HepG2 (cell line): ENCODE results near the gene TAAR6.

Experiments used
- KAT8 ChIP-seq: IDR thresholded peaks from 2 replicates; pipeline ENCODE4 v1.6.1; 2016; ENCODE audit warnings: missing genetic modification reagents, missing compliant biosample characterization
- RELA ChIP-seq: sonication (generic); formaldehyde crosslinking; IDR thresholded peaks from 2 replicates; pipeline ENCODE4 v1.4.0; 2020; ENCODE audit warnings: missing genetic modification reagents
- ZBTB20 ChIP-seq: sonication (generic); formaldehyde crosslinking; IDR thresholded peaks from 2 replicates; pipeline ENCODE4 v1.8.1; 2023; ENCODE audit warnings: missing genetic modification reagents, low read depth, mild to moderate bottlenecking, borderline replicate concordance
- ZKSCAN8 ChIP-seq: IDR thresholded peaks from 2 replicates; pipeline ENCODE4 v1.6.1; 2016; ENCODE audit warnings: borderline replicate concordance, missing genetic modification reagents, missing compliant biosample characterization
- TF ChIP-seq, protein P1 (sequence below): sonication (generic); formaldehyde crosslinking; IDR thresholded peaks from 2 replicates; pipeline ENCODE4 v1.8.1; 2022; ENCODE audit warnings: low read depth, mild to moderate bottlenecking, missing genetic modification reagents
- TF ChIP-seq, protein P2 (sequence below): sonication (generic); formaldehyde crosslinking; IDR thresholded peaks from 2 replicates; pipeline ENCODE4 v1.4.0; 2020; ENCODE audit warnings: missing genetic modification reagents
- TF ChIP-seq, protein P3 (sequence below): sonication (generic); formaldehyde crosslinking; IDR thresholded peaks from 2 replicates; pipeline ENCODE4 v1.5.0; 2020; ENCODE audit warnings: mild to moderate bottlenecking, missing genetic modification reagents, moderate library complexity

DNA sequence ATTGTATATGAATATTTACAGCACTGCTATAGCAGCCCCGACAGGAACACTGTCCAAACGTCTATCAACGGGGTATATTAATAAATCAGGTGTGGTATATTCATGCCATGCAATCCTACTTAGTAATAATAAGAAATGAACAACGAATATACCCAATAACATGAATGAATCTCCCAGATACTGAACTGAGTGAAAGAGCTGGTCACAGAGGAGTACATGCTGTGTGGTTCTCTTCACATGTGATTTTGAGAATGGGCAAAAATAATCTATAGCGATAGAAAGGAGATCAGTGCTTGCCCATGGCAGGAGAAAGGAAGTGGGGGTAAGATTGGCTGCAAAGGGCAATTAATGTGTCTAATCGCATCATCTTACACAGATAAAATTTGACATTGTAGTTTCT, 3.7 kb upstream of the TAAR6 start:
- TF ChIP-seq KAT8 (CRISPR knock-in tag), result no peak
- TF ChIP-seq, protein P1, sequence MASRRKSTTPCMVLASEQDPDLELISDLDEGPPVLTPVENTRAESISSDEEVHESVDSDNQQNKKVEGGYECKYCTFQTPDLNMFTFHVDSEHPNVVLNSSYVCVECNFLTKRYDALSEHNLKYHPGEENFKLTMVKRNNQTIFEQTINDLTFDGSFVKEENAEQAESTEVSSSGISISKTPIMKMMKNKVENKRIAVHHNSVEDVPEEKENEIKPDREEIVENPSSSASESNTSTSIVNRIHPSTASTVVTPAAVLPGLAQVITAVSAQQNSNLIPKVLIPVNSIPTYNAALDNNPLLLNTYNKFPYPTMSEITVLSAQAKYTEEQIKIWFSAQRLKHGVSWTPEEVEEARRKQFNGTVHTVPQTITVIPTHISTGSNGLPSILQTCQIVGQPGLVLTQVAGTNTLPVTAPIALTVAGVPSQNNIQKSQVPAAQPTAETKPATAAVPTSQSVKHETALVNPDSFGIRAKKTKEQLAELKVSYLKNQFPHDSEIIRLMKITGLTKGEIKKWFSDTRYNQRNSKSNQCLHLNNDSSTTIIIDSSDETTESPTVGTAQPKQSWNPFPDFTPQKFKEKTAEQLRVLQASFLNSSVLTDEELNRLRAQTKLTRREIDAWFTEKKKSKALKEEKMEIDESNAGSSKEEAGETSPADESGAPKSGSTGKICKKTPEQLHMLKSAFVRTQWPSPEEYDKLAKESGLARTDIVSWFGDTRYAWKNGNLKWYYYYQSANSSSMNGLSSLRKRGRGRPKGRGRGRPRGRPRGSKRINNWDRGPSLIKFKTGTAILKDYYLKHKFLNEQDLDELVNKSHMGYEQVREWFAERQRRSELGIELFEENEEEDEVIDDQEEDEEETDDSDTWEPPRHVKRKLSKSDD (CRISPR knock-in tag), result no peak
- TF ChIP-seq ZBTB20, result no peak
- TF ChIP-seq, protein P2, sequence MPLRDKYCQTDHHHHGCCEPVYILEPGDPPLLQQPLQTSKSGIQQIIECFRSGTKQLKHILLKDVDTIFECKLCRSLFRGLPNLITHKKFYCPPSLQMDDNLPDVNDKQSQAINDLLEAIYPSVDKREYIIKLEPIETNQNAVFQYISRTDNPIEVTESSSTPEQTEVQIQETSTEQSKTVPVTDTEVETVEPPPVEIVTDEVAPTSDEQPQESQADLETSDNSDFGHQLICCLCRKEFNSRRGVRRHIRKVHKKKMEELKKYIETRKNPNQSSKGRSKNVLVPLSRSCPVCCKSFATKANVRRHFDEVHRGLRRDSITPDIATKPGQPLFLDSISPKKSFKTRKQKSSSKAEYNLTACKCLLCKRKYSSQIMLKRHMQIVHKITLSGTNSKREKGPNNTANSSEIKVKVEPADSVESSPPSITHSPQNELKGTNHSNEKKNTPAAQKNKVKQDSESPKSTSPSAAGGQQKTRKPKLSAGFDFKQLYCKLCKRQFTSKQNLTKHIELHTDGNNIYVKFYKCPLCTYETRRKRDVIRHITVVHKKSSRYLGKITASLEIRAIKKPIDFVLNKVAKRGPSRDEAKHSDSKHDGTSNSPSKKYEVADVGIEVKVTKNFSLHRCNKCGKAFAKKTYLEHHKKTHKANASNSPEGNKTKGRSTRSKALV, result no peak
- TF ChIP-seq RELA (CRISPR knock-in tag), result no peak
- no peak for TF ChIP-seq ZKSCAN8 (CRISPR knock-in tag)
- TF ChIP-seq, protein P3, sequence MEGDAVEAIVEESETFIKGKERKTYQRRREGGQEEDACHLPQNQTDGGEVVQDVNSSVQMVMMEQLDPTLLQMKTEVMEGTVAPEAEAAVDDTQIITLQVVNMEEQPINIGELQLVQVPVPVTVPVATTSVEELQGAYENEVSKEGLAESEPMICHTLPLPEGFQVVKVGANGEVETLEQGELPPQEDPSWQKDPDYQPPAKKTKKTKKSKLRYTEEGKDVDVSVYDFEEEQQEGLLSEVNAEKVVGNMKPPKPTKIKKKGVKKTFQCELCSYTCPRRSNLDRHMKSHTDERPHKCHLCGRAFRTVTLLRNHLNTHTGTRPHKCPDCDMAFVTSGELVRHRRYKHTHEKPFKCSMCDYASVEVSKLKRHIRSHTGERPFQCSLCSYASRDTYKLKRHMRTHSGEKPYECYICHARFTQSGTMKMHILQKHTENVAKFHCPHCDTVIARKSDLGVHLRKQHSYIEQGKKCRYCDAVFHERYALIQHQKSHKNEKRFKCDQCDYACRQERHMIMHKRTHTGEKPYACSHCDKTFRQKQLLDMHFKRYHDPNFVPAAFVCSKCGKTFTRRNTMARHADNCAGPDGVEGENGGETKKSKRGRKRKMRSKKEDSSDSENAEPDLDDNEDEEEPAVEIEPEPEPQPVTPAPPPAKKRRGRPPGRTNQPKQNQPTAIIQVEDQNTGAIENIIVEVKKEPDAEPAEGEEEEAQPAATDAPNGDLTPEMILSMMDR (CRISPR knock-in tag), result no peak
